NCI-H345 (cell line): ENCODE data around the gene PAMR1.

Experiments
- DNase-seq: peaks from one replicate; lab custom pipeline; 2025; lab: John Stamatoyannopoulos, UW

Gene PAMR1

DNA sequence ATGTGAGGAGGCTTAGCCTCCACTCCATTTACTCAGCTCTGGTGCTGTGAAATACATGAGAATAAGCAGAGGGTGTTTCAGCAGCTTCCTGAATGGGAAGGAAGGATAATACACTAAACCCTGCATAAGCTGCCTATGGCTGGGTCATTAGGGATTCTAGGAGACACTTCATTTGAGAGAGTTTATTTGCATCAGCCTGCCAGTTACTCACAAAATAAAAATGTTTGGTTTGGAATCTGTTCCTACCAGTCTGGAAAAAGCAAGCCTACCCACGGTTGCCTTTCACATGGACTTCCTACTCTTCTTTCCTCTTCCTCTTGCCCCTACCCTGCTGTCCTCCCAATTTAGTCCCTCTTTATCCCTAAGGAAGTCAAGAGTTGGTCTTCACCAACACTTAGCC lies 126.5 kb downstream of the PAMR1 start:
- no peak for DNase-seq

- DNase-seq, result no peak
Measured at GRCh38 chr11:35394941-35395340, 130.5 kb downstream of the PAMR1 start.

DNA sequence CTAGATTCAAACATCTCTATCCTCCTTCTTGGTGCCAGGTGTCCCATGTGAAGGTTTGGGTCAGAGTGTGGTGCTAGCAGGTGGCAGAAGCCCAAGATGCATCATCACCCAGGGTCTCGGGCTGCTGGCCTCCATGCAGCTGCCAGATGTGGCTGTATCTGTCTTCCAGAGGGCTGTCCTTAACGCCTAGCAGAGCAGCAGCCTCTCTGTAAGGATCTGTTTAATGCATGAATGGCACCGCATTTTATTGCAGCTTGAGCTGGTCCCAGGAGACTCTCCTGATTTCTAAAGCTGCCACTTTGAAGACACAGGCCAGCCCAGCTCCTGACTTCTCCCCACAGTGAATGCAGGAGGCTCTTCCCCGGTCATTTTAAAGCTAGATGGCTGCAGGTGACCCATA lies 132.3 kb downstream of the PAMR1 start:
- DNase-seq, result peak; percentile 10

- DNase-seq, result peak; percentile 70
Measured at GRCh38 chr11:35391922-35392688, 133.3 kb downstream of the PAMR1 start.

DNA sequence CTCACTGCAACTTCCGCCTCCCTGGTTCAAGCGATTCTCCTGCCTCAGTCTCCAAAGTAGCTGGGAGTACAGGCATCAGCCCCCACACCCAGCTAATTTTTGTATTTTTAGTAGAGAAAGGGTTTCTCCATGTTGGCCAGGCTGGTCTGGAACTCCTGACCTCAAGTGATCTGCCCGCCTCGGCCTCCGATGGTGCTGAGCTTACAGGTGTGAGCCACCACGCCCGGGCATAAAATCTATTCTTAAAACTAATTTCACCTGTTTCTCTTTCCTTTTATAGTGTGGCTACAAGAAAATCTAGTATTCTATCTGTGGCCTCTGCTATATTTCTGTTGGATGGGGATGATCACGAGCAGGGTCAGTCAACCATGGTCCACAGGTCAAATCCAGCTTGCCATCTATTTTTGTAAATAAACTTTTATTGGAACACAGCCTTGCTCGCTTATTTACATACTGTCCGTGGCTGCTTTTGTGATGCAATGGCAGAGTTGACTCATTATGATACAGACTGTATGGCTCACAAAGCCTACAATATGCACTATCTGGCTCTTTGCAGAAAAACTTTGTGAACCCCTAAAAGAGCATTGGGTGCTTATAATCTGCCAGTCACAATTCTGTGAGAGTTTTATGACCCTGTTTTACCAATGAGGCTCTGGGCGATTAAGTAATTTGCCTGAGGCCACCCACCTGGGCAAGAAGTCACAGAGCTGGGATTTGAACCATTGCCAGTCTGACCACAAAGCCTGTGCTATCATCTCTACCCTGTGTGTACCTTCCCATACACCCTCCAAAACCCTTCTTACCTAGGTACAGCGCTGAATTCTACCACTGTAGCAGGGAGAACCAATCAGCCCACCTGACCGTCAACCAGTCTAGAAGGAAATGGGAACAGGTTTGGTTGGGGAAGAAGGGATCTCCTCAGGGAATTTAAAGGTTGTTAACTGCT lies 134.4 kb downstream of the PAMR1 start:
- DNase-seq, result peak; percentile 28

- DNase-seq, result peak; percentile 62
Measured at GRCh38 chr11:35389897-35390465, 135.4 kb downstream of the PAMR1 start.

GRCh38 chr11:35389112-35389511 lies 136.3 kb downstream of the PAMR1 start:
- DNase-seq, result no peak

GRCh38 chr11:35388061-35388460 lies 137.4 kb downstream of the PAMR1 start:
- DNase-seq, result no peak

DNA sequence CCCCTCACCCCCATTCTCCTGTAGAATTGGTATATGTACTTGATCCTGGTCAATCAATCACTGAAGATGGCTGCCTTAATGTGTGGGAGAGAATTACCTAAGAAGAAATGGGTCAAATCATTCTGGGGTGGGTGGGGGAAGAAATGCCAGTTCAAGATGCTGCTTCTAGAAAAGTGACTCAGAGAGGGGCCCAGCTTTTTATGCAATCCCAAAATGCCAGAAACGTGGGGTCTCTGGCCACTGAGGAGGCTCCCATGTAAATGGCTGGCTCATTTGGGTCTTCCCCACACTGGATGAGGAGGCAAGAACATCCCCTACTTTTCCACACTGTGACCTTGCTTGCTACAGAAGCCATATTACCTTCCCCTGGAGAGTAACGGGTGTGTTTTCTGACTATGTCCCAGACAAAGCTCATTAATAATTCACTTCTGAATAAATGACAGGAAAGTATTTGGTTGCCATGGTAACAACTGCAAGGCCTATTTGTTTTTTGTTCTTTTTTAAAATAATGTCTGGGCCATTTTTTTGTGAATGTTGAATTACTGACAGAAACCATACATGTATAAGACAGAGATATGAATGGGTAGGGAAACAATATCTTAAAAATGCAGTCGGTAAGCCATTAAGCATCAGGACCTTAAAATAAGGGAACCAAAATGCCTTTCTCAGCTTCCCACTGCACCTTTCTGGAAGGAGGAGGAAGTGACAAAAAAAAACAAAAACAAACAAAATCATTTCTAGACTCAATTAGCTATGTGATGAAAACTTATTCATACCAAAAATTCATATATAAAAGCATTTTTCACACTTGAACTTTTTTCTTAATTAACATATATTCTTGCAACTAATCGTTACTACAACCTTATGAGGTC lies 138.1 kb downstream of the PAMR1 start:
- DNase-seq, result no peak

GRCh38 chr11:35383953-35384352 lies 141.5 kb downstream of the PAMR1 start:
- DNase-seq, result no peak
